OCI-LY3 (cell line): Measurements from ENCODE around the gene WNT6.

Source experiments
- H2AFZ ChIP-seq: fragments of 200-600, 300-600 bp; shearing (Covaris generic); 2 replicates; pipeline ENCODE4 v1.6.0; 2014; ENCODE audit warnings: antibody characterized with exemption, low read depth, low read length
- H3K27ac ChIP-seq: fragments of 200-600, 300-600 bp; sonication (generic); 2 replicates; pipeline ENCODE4 v1.5.1; 2014; ENCODE audit warnings: mild to moderate bottlenecking, low read length, moderate library complexity, mixed read lengths
- H3K27me3 ChIP-seq: fragments of 200-600, 300-600 bp; sonication (generic); 2 replicates; pipeline ENCODE4 v1.6.1; 2014; ENCODE audit warnings: low read depth, low read length, mixed read lengths
- H3K36me3 ChIP-seq: fragments of 200-600, 300-600 bp; sonication (generic); replicated peaks from 2 replicates; pipeline ENCODE3; 2014; ENCODE audit warnings: low read depth, low read length, mixed read lengths
- H3K4me1 ChIP-seq: fragments of 300-600, 200-600 bp; sonication (generic); 2 replicates; pipeline ENCODE4 v1.6.1; 2014; ENCODE audit warnings: low read length, mixed read lengths
- H3K4me2 ChIP-seq: fragments of 200-600, 300-600 bp; sonication (generic); 2 replicates; pipeline ENCODE4 v1.6.1; 2014; ENCODE audit warnings: low read length, mixed read lengths
- H3K4me3 ChIP-seq: fragments of 300-600, 200-600 bp; sonication (generic); 2 replicates; pipeline ENCODE4 v1.5.1; 2014; ENCODE audit warnings: antibody characterized with exemption, mild to moderate bottlenecking, low read length, moderate library complexity
- H3K79me2 ChIP-seq: fragments of 300-600, 200-600 bp; shearing (Covaris generic); 2 replicates; pipeline ENCODE4 v1.6.1; 2014; ENCODE audit warnings: mild to moderate bottlenecking, low read length, mixed read lengths
- H3K9ac ChIP-seq: fragments of 300-600, 200-600 bp; shearing (Covaris generic); 2 replicates; pipeline ENCODE4 v1.6.0; 2014; ENCODE audit warnings: mild to moderate bottlenecking, low read length, moderate library complexity
- H3K9me3 ChIP-seq: fragments of 200-600, 300-600 bp; shearing (Covaris generic); 2 replicates; pipeline ENCODE4 v1.6.1; 2014; ENCODE audit warnings: low read length, mixed read lengths; ENCODE audit not compliant: insufficient read depth
- H4K20me1 ChIP-seq: fragments of 200-600, 300-600 bp; sonication (generic); 2 replicates; pipeline ENCODE4 v1.6.1; 2016; ENCODE audit warnings: low read length, mixed read lengths; ENCODE audit not compliant: insufficient read depth
- CTCF ChIP-seq: fragments of 200-600, 300-600 bp; sonication (generic); IDR thresholded peaks from 2 replicates; pipeline ENCODE4 v1.5.1; 2014; ENCODE audit warnings: antibody characterized with exemption, low read length, low read depth
- EZH2phosphoT487 ChIP-seq: fragments of 200-600 bp; shearing (Covaris generic); IDR thresholded peaks from 2 replicates; pipeline ENCODE4 v1.6.1; 2018; ENCODE audit warnings: antibody characterized with exemption, mixed run types, low read depth

WNT6 gene

DNA sequence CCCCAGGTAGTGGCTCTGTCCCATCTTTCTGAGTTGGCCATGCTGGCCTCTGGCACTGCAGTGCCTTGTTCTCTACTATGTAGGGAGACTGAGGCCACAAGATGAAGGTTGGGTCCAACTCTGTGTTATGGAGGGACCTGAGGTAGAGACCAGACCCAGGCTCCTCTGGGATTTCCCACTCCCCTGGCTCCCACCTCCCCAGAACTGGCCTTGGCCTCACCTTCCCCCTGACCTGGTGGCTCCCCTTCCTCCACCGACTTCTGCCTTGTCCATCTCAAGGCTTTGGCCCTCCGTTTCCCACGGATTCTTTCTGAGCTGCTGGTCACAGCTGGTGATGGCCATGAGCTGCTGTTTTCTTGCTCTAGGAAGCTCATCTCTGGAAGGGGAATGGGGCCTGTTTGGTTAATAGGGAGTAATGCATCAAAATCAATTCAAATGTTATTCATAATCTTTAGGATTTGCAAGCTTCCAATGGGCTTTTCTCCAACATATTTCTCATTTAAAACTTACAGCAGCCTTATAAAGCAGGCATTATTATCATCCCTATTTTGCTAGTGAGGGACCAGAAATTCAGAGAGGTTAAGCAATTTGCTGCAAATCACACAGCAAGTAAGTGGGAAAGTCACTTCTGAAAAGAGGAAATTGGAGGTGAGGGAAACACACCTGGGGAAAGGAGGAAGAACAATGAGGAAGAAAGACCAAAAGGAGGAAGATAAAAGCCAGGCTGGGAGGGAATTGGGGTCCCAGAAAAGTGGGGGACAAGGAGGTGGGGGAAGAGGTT, 28.9 kb upstream of the WNT6 start:
- no peak for TF ChIP-seq CTCF
- no peak for TF ChIP-seq EZH2phosphoT487
- H3K79me2 ChIP-seq = no peaks in the 10 kb centered on the region
- H3K4me3 ChIP-seq = no peak overlapping the region
- no peak overlapping the region for H2AFZ ChIP-seq
- H3K4me2 ChIP-seq = no peak overlapping the region
- peaks cover 9% of the 10 kb centered on the region; the same call in 1 of the 2 replicates for H3K27me3 ChIP-seq
- H3K9me3 ChIP-seq = no peaks in the 10 kb centered on the region
- H3K9ac ChIP-seq = no peak overlapping the region
- H3K27ac ChIP-seq = no peak overlapping the region
- H3K4me1 ChIP-seq = peaks cover 9% of the 10 kb centered on the region; the same call in 1 of the 2 replicates
- no peaks in the 10 kb centered on the region for H4K20me1 ChIP-seq
- no peaks in the 10 kb centered on the region for H3K36me3 ChIP-seq

DNA sequence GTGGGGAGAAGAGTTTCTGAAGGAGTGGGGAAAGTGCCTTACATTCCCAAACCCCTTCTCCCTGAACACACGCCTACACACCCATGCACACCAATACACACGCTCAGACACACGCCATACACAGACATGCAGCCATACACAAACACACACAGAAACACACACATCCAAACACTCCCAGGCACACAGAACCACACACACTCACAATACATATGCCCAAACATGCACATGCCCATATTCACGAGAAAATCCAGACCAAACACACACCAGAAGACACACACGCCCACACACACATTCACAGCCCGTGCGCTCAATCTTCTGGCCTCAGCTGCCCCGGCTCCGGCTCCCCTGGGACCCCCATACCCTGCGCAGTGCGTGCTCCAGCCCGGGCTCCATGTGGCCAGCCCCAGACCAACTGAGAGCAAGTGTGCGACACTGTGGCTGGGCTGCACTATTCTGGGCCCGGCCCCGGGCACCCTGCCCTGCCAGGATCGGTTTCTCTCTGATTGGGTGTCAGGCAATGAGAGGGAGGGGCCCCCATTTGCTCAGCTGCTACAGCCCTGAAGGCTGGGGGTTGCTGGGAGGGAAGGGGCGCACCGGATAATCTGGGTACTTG, 28.1 kb upstream of the WNT6 start, which contains the start of gene PRKAG3:
Gene PRKAG3, minus strand, starts transcription at position 426 of the 613 bp plus-strand sequence.
- H3K79me2 ChIP-seq = no peaks in the 10 kb centered on the region
- H3K27me3 ChIP-seq = peaks cover 9% of the 10 kb centered on the region; the same call in 1 of the 2 replicates
- no peaks in the 10 kb centered on the region for H3K36me3 ChIP-seq

GRCh38 chr2:218832081-218832480, 27.5 kb upstream of the WNT6 start:
- TF ChIP-seq EZH2phosphoT487 = no peak
- TF ChIP-seq CTCF = no peak
- Histone ChIP-seq H3K36me3 (no peaks in the 10 kb centered on the region), H3K9ac (no peak overlapping the region), H3K4me1 (peaks cover 6% of the 10 kb centered on the region; the same call in 1 of the 2 replicates), H3K4me2 (no peak overlapping the region), H4K20me1 (no peaks in the 10 kb centered on the region), H3K9me3 (no peaks in the 10 kb centered on the region), H3K27ac (no peak overlapping the region), H2AFZ (no peak overlapping the region), H3K27me3 (peaks cover 9% of the 10 kb centered on the region; the same call in 1 of the 2 replicates), H3K4me3 (no peak overlapping the region), H3K79me2 (no peaks in the 10 kb centered on the region)

More for the DNA sequence above, 28.1 kb upstream of the WNT6 start, which contains the start of gene PRKAG3:
- Histone ChIP-seq H3K4me3 (no peak within 1 kb of the TSS), H3K4me1 (peaks cover 8% of the 10 kb centered on the region; the same call in 1 of the 2 replicates), H2AFZ (no peak within 1 kb of the TSS), H3K27ac (no peak within 1 kb of the TSS), H4K20me1 (no peaks in the 10 kb centered on the region), H3K4me2 (no peak within 1 kb of the TSS), H3K9me3 (no peaks in the 10 kb centered on the region), H3K9ac (no peak within 1 kb of the TSS)
- TF ChIP-seq CTCF = no peak

DNA sequence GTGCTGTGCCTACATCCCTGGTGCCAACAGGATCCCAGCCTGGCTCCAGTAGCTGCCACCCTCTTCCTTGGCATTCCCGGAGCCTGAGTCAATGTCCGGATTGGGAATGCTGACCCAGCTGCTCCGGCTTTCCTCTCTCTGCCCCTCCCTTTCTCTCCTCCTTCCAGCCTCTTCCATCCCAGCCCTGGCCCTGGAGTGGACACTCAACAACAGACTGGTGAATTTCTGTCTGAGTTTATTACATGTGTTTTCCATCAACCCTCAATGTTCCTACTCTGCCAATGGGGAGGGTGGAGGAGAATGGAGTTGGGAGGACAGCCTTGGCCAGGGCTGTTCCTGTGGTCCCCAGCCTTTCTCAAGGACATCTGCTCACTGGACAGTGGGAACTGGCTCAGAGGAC, 27.1 kb upstream of the WNT6 start:
- Histone ChIP-seq H3K9me3 (no peaks in the 10 kb centered on the region), H3K4me1 (peaks cover 6% of the 10 kb centered on the region; the same call in 1 of the 2 replicates), H3K36me3 (no peaks in the 10 kb centered on the region), H3K27me3 (peaks cover 13% of the 10 kb centered on the region; the same call in 1 of the 2 replicates), H3K4me2 (no peak overlapping the region), H3K79me2 (no peaks in the 10 kb centered on the region), H3K9ac (no peak overlapping the region), H3K4me3 (no peak overlapping the region), H2AFZ (no peak overlapping the region), H3K27ac (no peak overlapping the region), H4K20me1 (no peaks in the 10 kb centered on the region)
- no peak for TF ChIP-seq CTCF
- no peak for TF ChIP-seq EZH2phosphoT487
